K562 treated with DMSO at 1 percent for 4 hours (cell line): ENCODE results near the gene ZNF627. TPM values are rescaled to one million over a fixed set of nuclear protein-coding genes. Genes with fewer than 3 reads are reported as not detected.

Source experiments
- total RNA-seq: library from RNA; unstranded; fragments of 300-600 nt; gene quantifications from 2 replicates; pipeline ENCODE4 v1.2.3, GENCODE V29; 2022; ENCODE audit not compliant: insufficient read depth

The ZNF627 gene
- total RNA-seq, result 9.3 and 10.1 TPM in 2 replicates

GRCh38 chr19:11597202-11598102 lies at the start of gene ZNF627:
ZNF627 (plus strand) TSS chr19:11597483; CDS start chr19:11597628, 145 bp downstream.

GRCh38 chr19:11558881-11559828 lies 38.1 kb upstream of the ZNF627 start, which contains the start of gene ELOF1:
ELOF1 (minus strand) TSS chr19:11559230; CDS start chr19:11554347, 4,883 bp downstream.

GRCh38 chr19:11577451-11578257 lies 19.6 kb upstream of the ZNF627 start, which contains the start of gene ACP5:
ACP5 (minus strand) TSS chr19:11577645; CDS start chr19:11577317, 328 bp downstream.

Other genes starting within 250 kb of the ZNF627 start
- 25.5 and 33.4 TPM in 2 replicates for gene PLPPR2, start 242.1 kb upstream of the ZNF627 start, total RNA-seq
- 2.2 and 2.7 TPM in 2 replicates for gene SWSAP1, start 222.8 kb upstream of the ZNF627 start, total RNA-seq
- gene EPOR, start 213.2 kb upstream of the ZNF627 start, total RNA-seq, result 7.4 and 8.7 TPM in 2 replicates
- 1.1 and 1.6 TPM in 2 replicates for gene RGL3, start 178.2 kb upstream of the ZNF627 start, total RNA-seq
- not detected in 2 replicates for gene ODAD3, start 162.4 kb upstream of the ZNF627 start, total RNA-seq
- 335 and 345 TPM in 2 replicates for gene PRKCSH, start 161.8 kb upstream of the ZNF627 start, total RNA-seq
- gene ELAVL3, start 116.4 kb upstream of the ZNF627 start, total RNA-seq, result not detected in 2 replicates
- 8.6 and 10.1 TPM in 2 replicates for gene ZNF653, start 91.6 kb upstream of the ZNF627 start, total RNA-seq
- 51.6 and 62.6 TPM in 2 replicates for gene ECSIT, start 68.3 kb upstream of the ZNF627 start, total RNA-seq
- 8.6 and 11.5 TPM in 2 replicates for gene CNN1, start 58.6 kb upstream of the ZNF627 start, total RNA-seq
- 119 and 127 TPM in 2 replicates for gene ELOF1, start 38.3 kb upstream of the ZNF627 start, total RNA-seq
- 117 and 159 TPM in 2 replicates for gene ACP5, start 19.8 kb upstream of the ZNF627 start, total RNA-seq
- 11.9 and 15.0 TPM in 2 replicates for gene ZNF823, start 141.5 kb downstream of the ZNF627 start, total RNA-seq
- 2.7 and 3.1 TPM in 2 replicates for gene ZNF441, start 169.5 kb downstream of the ZNF627 start, total RNA-seq
- 0.33 TPM in 1 of 2 replicates, not detected in the other for gene ZNF491, start 201.0 kb downstream of the ZNF627 start, total RNA-seq
- 6.1 and 7.3 TPM in 2 replicates for gene ZNF440, start 216.8 kb downstream of the ZNF627 start, total RNA-seq